ENCODE data around the gene PPIF. TPM values are rescaled to one million over a fixed set of nuclear protein-coding genes. Genes with fewer than 3 reads are reported as not detected.

Gene PPIF
- 93.4 TPM for total RNA-seq

DNA sequence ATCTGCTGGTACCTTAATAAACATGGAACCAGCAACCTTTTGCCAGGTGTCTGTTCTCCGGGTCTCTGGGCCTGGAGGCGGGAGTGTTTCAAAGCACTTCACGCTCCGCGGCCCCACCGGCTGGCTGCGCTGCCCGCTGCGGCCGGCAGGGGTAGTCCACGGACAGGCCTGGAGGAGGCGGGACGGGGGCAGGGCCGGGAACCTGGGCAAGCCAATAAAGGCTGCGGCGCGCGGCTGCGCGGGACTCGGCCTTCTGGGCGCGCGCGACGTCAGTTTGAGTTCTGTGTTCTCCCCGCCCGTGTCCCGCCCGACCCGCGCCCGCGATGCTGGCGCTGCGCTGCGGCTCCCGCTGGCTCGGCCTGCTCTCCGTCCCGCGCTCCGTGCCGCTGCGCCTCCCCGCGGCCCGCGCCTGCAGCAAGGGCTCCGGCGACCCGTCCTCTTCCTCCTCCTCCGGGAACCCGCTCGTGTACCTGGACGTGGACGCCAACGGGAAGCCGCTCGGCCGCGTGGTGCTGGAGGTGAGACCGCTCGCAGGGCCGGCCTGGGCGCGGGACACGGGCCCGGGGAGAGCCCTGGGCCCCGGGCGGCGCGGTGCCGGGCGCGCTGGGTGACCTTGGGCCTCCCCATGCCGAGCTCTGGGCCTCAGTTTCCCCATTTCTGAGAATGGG is at the start of gene PPIF:
PPIF (plus strand) TSS at position 244 of the 668 bp plus-strand sequence; CDS start at position 324, 80 bp downstream.
- peak; percentile 84 for ATAC-seq
- DNase-seq (ENCODE audit: low spot score), result peak; percentile 97

DNA sequence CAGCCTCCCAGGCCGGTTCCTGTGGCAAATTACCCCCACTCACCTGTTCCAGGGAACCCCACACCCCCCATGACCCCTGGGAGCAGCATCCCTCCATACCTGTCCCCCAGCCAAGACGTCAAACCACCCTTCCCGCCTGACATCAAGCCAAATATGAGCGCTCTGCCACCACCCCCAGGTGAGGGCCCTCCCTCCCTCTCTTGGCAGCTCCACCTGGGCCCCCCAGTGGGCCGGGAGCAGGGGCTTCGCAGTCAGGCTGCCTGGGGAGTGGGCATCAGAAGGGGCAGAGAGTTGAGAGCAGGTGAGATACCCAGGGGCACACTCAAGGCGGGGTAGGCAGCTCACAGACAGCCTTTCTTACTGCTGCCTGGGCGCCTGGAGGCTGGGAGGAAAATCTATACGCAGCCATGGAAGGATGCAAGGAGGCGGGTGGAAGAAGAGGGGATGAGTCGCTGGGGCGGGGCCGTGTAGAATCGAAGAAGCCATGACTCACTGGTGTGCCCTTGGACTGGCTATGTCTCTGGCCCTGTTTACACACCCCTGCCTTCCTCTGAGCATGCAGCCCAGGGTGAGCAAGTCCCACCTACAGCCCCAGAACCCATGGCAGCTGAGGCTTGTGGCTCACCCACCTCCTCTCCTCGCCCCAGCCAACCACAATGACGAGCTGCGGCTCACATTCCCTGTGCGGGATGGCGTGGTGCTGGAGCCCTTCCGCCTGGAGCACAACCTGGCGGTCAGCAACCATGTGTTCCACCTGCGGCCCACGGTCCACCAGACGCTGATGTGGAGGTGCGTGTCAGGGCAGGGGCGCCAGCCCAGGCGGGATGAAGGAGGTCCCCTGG is 48.6 kb upstream of the PPIF start:
- ATAC-seq, result no peak
- no peak for DNase-seq (ENCODE audit: low spot score)

DNA sequence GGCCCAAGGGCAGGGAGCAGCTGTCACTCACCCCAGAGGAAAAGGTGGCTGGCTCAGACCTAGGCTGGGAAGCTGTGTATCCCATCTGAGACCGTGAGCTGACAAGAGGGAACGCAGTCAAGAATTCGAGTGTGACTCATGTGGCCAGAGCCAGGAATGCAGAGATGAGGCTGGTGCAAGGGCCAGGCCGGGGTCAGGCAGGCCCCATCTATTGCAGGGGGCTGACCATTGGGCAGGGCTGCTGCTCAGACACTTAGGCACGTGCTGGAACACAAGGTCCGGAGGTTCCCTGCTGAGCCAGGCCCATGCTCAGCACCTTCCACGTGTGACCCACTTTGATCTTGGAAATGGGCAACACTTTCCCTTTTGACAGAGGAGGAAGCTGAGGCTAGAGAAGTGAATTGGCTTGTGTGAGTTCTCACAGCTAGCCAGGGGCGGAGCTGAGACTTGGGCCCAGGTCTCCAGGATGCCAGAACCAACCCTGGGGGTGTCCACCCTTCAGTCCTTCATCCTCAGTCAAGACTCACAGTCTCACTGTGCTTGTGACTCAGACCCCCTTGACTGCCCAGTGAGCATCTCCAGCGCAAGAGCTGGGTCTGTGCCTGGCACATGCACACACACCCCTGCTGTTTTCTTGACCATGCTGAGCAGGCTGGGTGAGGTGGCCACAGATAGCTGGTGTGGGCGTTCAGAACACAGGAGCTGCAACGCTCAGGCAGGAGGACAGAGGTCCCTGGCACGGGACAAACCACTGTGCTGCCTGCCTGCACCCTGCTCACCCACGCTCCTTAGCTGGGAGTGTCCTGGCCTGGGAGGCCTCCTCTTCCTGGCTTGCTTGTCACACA is 47.6 kb upstream of the PPIF start:
- DNase-seq (ENCODE audit: low spot score) (no peak), ATAC-seq (no peak)

DNA sequence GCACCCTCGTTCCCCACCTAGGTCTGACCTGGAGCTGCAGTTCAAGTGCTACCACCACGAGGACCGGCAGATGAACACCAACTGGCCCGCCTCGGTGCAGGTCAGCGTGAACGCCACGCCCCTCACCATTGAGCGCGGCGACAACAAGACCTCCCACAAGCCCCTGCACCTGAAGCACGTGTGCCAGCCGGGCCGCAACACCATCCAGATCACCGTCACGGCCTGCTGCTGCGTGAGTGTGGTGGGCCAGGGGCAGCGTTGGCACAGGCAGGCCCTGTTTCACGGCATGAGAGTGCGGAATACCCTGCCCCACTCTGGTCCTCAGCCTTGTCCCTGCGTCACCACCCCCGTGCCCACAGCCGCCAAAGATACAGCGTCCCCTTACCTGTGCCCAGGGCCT is 46.6 kb upstream of the PPIF start:
- no peak for ATAC-seq
- no peak for DNase-seq (ENCODE audit: low spot score)

DNA sequence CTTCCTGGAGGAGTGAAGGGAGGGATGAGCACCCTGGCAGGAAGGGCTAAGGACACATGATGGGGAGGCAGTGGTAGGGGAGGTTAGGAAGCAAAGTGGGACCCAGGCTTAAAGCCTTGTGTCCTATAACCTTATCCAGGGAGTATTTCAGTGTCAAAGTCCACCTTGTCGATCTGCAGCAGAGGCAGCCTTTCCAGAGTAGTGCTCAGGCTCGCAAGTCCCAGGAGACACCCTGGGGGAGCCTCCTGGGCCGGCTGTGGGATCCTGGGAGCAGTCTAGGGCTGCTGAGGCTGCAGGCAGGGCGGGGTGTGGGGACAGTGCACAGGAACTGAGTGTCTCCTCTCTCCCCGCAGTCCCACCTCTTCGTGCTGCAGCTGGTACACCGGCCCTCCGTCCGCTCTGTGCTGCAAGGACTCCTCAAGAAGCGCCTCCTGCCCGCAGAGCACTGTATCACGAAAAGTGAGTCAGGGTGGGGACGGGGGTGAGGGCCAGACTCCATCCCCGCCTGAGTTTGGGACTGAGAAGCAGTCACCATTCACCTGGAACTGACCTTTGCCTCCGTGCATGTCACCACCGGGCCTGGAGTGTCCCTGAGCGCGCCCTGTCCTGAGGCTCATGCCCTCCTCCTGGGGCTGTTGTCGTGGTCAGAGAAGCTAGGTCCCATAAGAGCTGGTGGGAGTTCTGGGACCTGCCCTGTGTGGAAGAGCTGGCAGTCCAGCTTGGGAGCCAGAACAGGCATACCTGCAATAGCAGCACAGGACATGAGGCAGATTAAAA is 45.3 kb upstream of the PPIF start:
- ATAC-seq (peak; percentile 77), DNase-seq (ENCODE audit: low spot score) (no peak)

DNA sequence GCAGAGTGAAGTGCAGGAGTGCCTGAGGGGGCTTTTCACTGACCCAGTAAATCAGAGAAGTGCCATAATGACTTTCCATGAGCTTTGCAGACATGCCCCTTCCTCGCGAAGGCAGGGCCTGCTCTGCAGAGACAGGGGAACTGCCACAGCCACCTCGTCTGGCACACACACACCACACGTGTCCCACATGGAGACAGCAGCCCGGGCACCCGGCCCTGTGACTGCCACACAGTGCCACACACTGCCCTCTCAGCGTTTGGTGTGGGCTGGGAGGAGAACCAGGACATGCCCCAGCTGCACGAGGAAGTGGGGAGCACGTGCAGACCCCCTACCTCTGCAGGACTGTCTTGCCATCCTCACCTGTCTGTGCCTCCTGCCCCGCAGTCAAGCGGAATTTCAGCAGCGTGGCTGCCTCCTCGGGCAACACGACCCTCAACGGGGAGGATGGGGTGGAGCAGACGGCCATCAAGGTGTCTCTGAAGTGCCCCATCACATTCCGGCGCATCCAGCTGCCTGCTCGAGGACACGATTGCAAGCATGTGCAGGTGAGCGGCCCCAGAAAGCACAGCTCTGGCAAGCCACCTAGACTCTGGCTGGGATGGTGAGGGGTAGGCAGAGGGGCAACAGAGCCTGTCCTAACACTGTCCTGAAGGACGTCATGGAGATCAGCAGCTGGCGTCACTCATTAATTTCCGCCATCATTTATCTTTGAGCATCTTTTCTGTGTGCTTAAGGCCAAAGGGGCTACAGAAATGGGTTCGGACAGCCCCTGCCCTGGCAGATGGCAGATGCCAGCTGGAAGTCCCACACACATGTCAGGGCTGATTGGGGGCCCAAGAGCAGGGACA is 43.4 kb upstream of the PPIF start:
- ATAC-seq, result no peak
- no peak for DNase-seq (ENCODE audit: low spot score)

DNA sequence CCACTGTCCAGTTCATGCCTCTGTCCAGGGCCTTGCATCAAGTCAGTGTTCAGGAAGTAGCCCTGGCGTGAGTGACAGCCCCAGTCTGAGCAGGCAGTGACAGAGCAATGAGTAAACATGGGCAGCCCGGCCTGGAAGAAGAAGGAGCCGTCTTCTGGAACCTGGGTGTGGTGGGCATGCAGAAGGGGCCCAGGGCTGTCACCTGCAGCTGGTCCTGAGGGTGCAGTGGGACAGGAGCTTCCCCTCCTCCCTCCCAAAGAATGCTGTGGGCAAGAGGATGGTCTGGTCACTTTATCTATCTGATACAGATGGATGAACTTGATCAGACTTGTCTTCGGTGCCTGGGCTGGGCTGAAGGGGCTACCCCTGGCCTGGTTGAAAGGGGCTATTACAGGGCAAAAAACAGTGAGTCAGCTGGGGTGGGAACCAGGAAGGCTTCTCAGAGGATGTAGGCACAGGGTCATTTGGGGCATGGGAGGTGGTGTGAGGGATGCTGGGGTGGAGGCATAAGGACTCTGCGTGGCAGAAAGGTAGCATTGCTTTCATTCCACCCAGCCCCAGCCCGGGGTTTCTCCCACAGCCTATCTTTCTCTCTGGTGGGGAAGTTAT is 42.7 kb upstream of the PPIF start:
- no peak for ATAC-seq
- DNase-seq (ENCODE audit: low spot score), result no peak

DNA sequence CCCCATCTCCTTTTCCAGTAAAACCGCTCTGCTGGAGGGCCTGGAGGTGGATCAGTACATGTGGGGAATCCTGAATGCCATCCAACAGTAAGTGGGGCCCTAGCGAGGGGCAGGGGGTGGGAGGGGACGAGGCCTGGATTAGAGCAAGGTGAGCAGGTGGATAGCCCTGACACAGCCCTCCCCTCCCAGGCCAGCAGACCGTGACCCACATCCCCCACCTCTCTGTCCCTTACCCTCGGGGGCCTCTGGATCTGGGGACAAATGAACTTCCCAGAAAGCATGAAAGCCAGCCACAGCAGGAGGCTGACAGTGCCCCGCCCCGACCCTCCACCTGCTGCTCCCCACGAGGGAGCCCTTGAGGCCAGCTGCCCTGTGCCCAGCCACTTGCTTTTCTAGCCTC is 41.8 kb upstream of the PPIF start:
- no peak for DNase-seq (ENCODE audit: low spot score)
- ATAC-seq, result no peak

DNA sequence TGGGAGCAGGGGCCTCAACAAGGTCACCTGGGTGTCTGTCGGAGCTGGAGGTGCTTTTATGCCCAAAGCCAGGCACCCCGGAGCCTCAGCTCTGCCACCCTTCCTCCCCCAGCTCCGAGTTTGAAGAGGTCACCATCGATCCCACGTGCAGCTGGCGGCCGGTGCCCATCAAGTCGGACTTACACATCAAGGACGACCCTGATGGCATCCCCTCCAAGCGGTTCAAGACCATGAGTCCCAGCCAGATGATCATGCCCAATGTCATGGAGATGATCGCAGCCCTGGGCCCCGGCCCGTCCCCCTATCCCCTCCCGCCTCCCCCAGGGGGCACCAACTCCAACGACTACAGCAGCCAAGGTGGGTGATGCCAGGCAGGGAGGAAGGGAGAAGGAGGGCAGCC is 41.3 kb upstream of the PPIF start:
- ATAC-seq (no peak), DNase-seq (ENCODE audit: low spot score) (no peak)

DNA sequence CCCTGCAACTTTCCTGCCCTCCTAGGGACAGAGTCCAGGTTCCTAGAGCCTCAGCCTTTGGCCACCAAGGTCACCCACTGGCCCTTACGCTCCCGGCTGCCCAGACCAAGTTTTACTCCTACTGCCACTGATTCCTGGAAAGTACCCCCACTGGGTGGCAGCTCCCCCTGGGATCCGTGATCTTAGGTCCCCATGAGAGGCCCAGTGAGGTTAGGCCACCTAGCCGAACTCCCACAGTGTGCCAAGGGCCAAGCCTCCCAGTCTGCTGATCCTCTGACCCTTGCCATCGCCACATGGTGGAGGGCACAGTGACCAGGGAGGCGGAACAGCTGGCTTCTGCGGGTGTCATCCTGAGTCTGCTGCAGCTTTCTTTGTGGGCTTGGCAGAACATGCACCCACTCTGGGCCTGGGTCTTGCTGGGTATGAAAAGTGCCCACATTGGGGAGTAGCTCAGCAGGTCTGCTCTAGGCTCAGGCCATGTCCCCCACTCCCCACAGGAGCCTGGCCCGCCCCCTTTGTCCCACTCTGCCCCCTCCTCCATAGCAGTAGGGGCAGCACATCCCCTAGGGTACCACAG is 40.5 kb upstream of the PPIF start:
- ATAC-seq, result no peak
- DNase-seq (ENCODE audit: low spot score), result no peak

DNA sequence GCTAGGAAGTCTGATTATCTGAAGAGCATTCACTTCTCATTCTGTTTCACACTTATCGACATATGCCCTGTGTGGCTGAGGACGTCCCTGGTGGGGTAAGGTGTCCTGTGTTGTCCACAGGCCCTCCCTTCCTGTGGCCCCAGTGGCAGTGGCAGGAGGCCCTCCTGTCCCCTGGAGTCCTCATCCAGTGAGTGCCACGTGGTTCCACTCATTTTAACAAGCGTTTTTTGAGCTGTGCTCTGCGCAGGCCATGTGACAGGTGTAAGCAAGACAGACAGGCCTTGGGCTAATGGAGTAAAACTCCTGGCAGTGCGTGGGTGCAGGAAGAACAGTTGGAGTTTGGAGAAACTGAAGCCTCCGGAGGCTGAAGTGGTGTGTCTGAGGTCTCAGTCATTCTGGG is 39.3 kb upstream of the PPIF start:
- DNase-seq (ENCODE audit: low spot score) (no peak), ATAC-seq (no peak)

DNA sequence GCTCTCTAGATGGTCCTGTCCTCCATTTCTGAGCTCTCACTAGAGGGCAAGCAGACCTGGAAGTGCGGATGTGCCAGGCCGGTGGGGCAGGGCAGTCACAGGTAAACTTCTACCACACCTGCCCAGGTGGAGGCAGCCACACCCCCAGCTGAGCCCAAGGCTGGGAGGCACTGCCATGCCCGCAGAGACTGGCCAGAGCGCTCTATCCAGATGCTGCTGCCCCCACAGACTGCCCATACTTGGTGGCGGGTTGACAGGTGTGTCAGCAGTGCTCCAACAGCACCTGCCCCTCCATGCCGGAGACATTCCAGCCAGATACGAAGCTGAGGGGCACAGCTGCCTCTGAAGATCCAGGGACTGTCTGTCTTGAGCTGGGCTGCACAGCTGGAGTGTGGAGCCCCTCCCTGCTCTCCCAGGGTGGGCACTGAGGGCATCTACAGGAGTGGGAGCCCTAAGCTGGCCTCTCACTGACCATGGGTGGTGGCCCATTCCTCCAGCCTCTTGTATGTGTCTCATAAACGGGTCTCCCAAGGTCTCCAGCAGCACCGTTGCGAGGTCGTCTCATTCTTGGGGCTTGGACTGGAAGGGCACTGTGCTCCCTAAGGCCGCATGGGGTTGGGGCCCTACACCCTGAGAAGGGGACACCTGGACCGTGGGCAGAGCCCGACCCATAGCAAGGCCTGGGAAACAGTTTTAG is 38.2 kb upstream of the PPIF start:
- DNase-seq (ENCODE audit: low spot score), result no peak
- no peak for ATAC-seq

DNA sequence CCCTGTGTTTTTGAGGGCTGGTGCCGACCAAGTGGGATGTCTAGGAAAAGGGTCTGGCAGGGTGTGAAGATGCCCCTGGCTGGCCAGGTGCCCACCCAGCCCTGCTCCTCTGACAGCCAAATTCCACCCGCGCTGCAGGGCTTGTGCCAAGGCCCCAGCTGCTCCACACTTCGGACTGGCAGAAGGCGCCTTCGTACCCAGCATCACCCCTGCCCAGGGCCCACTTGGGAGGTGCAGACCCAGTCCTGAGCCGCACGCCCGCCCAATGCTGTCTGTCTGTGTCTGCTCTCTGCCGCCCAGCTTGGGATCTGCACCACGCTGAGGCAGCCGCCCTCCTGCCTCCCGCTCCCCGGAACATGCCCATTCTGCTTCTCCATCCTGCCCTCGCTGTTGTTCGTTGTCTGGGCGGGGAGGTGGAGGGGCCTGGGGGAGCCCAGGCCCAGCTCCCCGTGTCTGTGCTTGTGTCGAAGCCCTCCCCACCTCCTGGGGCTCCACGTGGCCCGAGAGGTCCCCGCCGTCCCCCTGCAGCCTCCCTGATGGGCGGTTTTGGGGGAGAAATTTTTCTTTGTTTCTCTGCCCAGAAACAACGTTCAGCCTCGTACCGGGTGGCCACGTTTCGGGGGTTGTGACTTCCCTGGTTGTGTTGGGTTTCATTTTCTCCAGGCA is 36.9 kb upstream of the PPIF start:
- ATAC-seq (no peak), DNase-seq (ENCODE audit: low spot score) (no peak)

DNA sequence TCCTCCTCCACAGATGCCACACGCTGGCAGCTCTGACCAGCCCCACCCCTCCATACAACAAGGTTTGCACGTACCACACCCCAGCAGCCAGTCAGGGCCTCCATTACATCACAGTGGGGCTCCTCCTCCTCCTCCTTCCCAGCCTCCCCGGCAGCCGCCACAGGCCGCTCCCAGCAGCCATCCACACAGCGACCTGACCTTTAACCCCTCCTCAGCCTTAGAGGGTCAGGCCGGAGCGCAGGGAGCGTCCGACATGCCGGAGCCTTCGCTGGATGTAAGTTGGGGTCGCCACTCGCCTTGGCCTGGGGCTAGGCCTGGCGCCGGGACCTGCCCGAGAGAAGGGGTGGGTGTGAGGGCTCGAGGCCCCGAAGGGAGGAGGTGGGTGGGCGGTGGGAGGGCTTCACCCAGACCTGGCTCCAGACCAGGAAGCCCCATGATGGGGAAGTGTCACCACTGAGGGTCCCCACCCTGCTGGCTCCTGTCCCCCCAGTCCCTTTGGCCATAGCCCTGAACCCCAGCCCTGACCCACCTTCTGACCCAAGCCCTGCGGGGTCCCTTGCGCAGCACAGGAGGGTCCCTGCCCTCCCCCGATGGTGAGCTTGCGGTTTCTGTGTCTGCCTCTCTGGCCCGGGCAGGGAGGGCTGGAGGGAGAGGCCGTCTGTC is 36.2 kb upstream of the PPIF start:
- DNase-seq (ENCODE audit: low spot score), result no peak
- no peak for ATAC-seq

DNA sequence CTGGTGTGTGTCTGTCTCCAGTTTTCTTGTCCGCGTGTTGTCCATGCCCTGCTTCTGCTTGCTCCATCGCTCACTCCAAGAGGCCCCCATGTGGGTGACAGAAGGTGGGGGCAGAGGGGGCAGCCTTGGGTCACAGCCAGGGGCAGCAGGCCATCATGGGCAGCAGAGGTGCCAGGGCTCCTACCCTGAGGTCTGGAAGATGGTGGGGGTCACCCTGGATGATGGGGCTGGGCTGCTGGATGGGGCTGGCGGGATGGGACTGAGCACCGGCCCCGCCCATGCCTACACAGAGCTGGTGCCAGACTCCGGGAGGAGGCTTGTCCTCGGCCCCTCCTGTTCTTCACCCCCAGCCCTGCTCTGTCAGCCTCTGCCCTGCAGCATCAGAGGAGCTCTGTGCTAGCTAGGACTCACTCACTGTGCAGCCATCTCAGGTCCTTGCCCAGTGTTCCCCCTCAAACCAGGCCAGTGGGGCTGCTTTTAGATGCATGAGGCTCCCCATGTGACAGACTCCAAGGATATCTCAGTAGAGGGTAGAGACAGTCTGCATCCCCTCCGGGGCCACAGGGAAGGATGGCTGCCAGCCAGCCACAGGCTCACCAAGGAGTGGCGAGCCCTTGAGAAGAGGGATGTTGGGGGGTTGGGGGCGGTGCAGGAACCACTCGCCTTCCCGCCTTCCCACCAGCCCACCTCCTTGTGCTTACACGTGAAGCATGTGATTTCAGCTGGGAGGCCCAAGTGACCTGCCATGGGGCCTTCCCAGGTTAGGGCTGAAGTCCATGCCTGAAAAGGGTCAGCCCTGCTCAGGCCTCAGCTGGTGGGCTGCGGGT is 35.5 kb upstream of the PPIF start:
- ATAC-seq, result no peak
- no peak for DNase-seq (ENCODE audit: low spot score)

DNA sequence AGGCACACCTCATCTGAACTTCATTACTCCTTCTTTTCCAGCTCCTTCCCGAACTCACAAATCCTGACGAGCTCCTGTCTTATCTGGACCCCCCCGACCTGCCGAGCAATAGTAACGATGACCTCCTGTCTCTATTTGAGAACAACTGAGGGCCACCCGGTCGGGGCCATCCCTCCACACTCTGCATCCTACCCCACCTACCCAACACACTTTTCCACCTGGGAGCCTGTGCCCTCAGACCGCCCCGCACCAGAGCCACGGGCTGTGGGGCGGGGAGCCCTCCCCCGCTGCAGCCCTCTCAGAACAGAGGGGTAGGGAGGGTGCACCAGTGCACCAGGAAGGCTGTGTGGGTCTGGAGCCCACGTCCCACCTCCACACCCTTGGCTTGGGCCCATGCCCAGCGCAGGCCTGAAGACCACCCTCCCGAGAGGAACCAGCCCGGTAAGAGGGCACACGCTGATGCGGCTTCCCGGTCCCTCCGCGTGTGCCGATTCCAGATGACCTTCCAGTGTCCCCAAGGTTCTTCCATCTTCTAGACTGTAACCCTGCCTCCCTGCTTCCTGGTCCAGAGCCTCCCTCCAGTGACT is 34.6 kb upstream of the PPIF start:
- DNase-seq (ENCODE audit: low spot score) (no peak), ATAC-seq (no peak)

All from left lobe of liver (tissue), 2 donors.